ENCODE measurements around the gene EEF2.

DNA sequence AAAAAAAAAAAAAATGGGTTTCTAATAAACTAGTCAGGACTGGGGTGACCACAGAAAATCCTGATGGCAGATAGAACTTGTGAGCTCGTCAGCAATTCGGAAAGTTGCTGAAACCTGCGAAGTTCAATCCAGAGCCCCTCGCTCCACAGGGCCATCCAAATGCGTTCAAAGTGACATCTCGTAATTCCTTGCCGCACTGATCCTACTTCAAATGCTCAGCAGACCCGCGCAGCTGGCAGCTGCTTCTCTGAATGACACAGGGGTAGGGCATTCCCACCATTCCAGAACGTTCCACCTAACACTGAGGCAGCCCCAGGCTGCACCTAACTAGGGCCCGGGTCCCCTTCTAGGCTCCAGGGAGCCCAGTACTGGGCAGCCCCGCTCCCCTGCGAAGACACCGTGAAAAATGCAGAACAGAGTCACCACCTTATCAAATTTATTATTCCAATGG, 9.6 kb downstream of the EEF2 start:
- TF ChIP-seq POLR2A (IDR thresholded peaks at IDR 0.05; ENCODE audit: low read length) (no peak), GATA1 (IDR thresholded peaks at IDR 0.05; ENCODE audit: low read depth, low read length) (no peak)

All from erythroblast (primary cell).